Measurements from ENCODE around the gene PTPRM. TPM values are rescaled to one million over a fixed set of nuclear protein-coding genes. Genes with fewer than 3 reads are reported as not detected.

PTPRM gene
- total RNA-seq, 1 experiment from 2014 or later, result 1.6 TPM

DNA sequence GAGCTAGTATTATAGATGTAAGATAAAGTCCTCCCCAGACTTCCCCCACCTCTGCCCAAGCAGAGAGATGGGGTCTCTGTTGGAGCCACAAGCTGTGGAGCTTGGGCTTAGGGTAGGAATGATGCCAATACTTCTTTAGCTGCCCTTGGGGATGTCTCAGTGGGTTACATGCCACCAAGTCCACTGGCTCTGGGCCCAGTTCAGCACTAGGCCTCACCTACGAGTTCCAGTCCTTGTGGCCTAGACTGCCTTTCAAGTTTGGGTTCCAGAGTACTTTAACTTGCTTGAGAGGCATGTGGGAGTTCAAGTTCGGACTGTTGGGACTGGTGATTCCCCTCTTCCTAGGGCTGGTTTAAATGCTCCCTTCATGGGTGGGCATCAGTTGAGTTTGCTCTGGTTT is 272.4 kb downstream of the PTPRM start:
- Histone ChIP-seq H3K36me3 (ENCODE audit: control insufficient read depth, insufficient read depth, low read length) (no peaks in the 10 kb centered on the region), H3K27ac (ENCODE audit: low read length) (no peak overlapping the region), H3K4me3 (ENCODE audit: low read depth in 2 of 2, low read length in 2 of 2) (no peak overlapping the region), H3K9me3 (ENCODE audit: control insufficient read depth, insufficient read depth, low read depth, low read length) (peaks cover 4% of the 10 kb centered on the region; the same call in 1 of the 2 replicates), H3K4me1 (ENCODE audit: control insufficient read depth, insufficient read depth, low read length) (no peaks in the 10 kb centered on the region), H3K27me3 (ENCODE audit: control insufficient read depth, insufficient read depth, low read length) (no peaks in the 10 kb centered on the region)
- BruUV-seq (replicated peaks), result no TSS peak
- in situ Hi-C loops (cut with HindIII; ENCODE audit: low pct_unique_long_range_greater_than_20kb, low sequenced_read_pairs), result no loop called here
- ATAC-seq, result no peak
- no peak for TF ChIP-seq CTCF (IDR thresholded peaks at IDR 0.05)
- no peak for TF ChIP-seq POLR2AphosphoS5 (IDR thresholded peaks at IDR 0.05; ENCODE audit: low read depth, low read length)
- no peak for TF ChIP-seq REST (IDR thresholded peaks at IDR 0.05; ENCODE audit: insufficient read depth in 1 of 2, low read depth in 2 of 2, low read length in 1 of 2)
- CTCF ChIA-PET, result no interaction called here
- intact Hi-C loops (cut with micrococcal nuclease; ENCODE audit: unreplicated experiment), result no loop called here
- no peak for DNase-seq (ENCODE audit: low read depth, low spot score)
- POLR2A ChIA-PET, result no interaction called here

DNA sequence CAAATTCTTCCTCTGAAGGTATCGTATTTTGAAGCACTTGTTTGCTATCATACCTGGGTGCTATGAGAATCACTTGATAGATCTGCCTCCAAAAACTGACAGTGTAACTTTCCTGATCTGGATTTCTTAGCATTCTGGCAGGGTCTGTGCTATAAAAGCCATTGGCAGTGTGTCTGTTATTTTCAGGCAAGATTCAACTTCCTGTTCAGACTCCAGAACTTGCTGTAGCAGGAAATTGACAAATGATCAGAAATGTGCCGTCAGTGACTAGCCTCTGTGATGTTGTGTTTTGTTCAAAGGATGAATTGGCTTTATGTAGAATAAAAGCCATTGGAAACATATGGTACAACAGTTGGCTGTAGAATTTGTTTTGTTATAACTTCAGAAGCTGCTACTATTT is 273.3 kb downstream of the PTPRM start:
- H3K4me1 ChIP-seq (ENCODE audit: control insufficient read depth, insufficient read depth, low read length), result no peaks in the 10 kb centered on the region
- peaks cover 4% of the 10 kb centered on the region; the same call in 1 of the 2 replicates for H3K9me3 ChIP-seq (ENCODE audit: control insufficient read depth, insufficient read depth, low read depth, low read length)
- H3K27ac ChIP-seq (ENCODE audit: low read length), result no peak overlapping the region
- no peaks in the 10 kb centered on the region for H3K36me3 ChIP-seq (ENCODE audit: control insufficient read depth, insufficient read depth, low read length)
- CTCF ChIA-PET, result no interaction called here
- no peaks in the 10 kb centered on the region for H3K27me3 ChIP-seq (ENCODE audit: control insufficient read depth, insufficient read depth, low read length)
- BruUV-seq (replicated peaks), result no TSS peak
- DNase-seq (ENCODE audit: low read depth, low spot score), result no peak
- intact Hi-C loops (cut with micrococcal nuclease; ENCODE audit: unreplicated experiment) (no loop called here), in situ Hi-C loops (cut with HindIII; ENCODE audit: low pct_unique_long_range_greater_than_20kb, low sequenced_read_pairs) (no loop called here)
- TF ChIP-seq SIN3A (IDR thresholded peaks at IDR 0.05; ENCODE audit: borderline replicate concordance, insufficient read depth, low read depth, low read length) (no peak), REST (IDR thresholded peaks at IDR 0.05; ENCODE audit: insufficient read depth in 1 of 2, low read depth in 2 of 2, low read length in 1 of 2) (no peak), CTCF (IDR thresholded peaks at IDR 0.05) (no peak)
- no peak overlapping the region for H3K4me3 ChIP-seq (ENCODE audit: low read depth in 2 of 2, low read length in 2 of 2)
- no peak for ATAC-seq
- POLR2A ChIA-PET, result no interaction called here

Measured in Panc1 (cell line).